Heart right ventricle (tissue), 16 donors: ENCODE results near the gene CNN1. TPM values are rescaled to one million over a fixed set of nuclear protein-coding genes. Genes with fewer than 3 reads are reported as not detected.

ENCODE experiments used
- ATAC-seq, 8 donors: fragments of 200-7000 bp; cut with Tn5 transposase; one replicate each; pipeline ENCODE4 v1.9.1; 2020; ENCODE audit warnings: mild to moderate bottlenecking in 8 of 8, moderate library complexity in 8 of 8, moderate number of reproducible peaks in 1 of 8
- DNase-seq, 2 donors: peaks; one replicate each; pipeline ENCODE4 v3.0.0-alpha.2; 2020
- H3K27ac ChIP-seq, 10 donors: fragments of 200-600 bp; sonication (generic) in 2 of 10; one replicate each; pipeline versions ENCODE4 v1.5.0 to v1.8.0; 2020 to 2022; ENCODE audit warnings: mild to moderate bottlenecking in 3 of 10
- H3K27me3 ChIP-seq, 7 donors: fragments of 200-600 bp; one replicate each; pipeline ENCODE4 v1.8.0; 2021 to 2022; ENCODE audit warnings: mild to moderate bottlenecking in 2 of 7
- H3K36me3 ChIP-seq, 9 donors: fragments of 200-600 bp; sonication (generic) in 1 of 9; one replicate each; pipeline versions ENCODE4 v1.5.0 to v1.8.0; 2020 to 2022; ENCODE audit warnings: mild to moderate bottlenecking in 2 of 9
- H3K4me1 ChIP-seq, 9 donors: fragments of 200-600 bp; sonication (generic) in 1 of 9; one replicate each; pipeline versions ENCODE4 v1.5.0 to v1.8.0; 2020 to 2022; ENCODE audit warnings: mild to moderate bottlenecking in 4 of 9
- H3K4me3 ChIP-seq, 10 donors: fragments of 200-600 bp; sonication (generic) in 2 of 10; one replicate each; pipeline versions ENCODE4 v1.5.0 to v1.8.0; 2020 to 2022; ENCODE audit warnings: mild to moderate bottlenecking in 7 of 10, moderate library complexity in 2 of 10
- H3K9me3 ChIP-seq, 11 donors: fragments of 200-600 bp in 10 of 11; sonication (generic) in 2 of 11; one replicate each; pipeline versions ENCODE4 v1.5.0 to v1.8.0; 2013 to 2022; ENCODE audit warnings: mild to moderate bottlenecking in 2 of 11, control low read depth in 1 of 11, moderate library complexity in 1 of 11
- WGBS, 2 donors: extraction: QIAGEN DNeasy Blood & Tissue Kit; methylation state at CpG; one replicate each; pipeline ENCODE4 v1.1.7; 2013; ENCODE audit warnings: inconsistent platforms in 1 of 2; 5-methylcytosine and 5-hydroxymethylcytosine counted together
- intact Hi-C, 10 donors: fragments of 100-400 bp; cut with DNase I; formaldehyde crosslinking; loops; one replicate each; pipeline versions ENCODE4 v1.11.1 to v1.14.2; 2022
- polyA plus RNA-seq, 2 donors: library from polyadenylated mRNA; stranded (reverse); fragments of 200-250 nt; gene quantifications; one replicate each; pipeline ENCODE4 v1.2.3, GENCODE V29; 2013
- total RNA-seq, 10 donors: library from RNA; stranded (reverse); fragmentation: NEBNext Ultra II Directional in 3 of 10; extraction: Animal tissue kit (Norgen Biotek cat#: 25700) in 3 of 10; gene quantifications; one replicate each; pipeline versions ENCODE4 v1.2.1 to v1.2.4, GENCODE V29; 2021 to 2023
- TF ChIP-seq, protein P1 (sequence below), 9 donors: fragments of 200-600 bp; sonication (generic) in 2 of 9; IDR thresholded peaks; one replicate each; pipeline versions ENCODE4 v1.5.0 to v1.8.0; 2021 to 2022; ENCODE audit warnings: antibody characterized with exemption in 9 of 9, mild to moderate bottlenecking in 5 of 9, moderate library complexity in 1 of 9
- donor health status: Arrhythmogenic right ventricular cardiomyopathy.
- donor health status: ischemic (EF 13 %, LVEDD 7.1; RV severe dilation, severe dysfunction).
- donor health status: healthy with polysubstance abuse.
- donor health status: DM: no; HTN: yes; CAD: no.
- donor health status: DM: no; HTN: no; CAD: no.
- donor health status: ischemic (EF 25% LVEDD 6.9; RV normal size, moderate dysfunction).
- donor health status: ischemic (EF 25% LVEDD 5.7; RV mildly dilated, moderate dysfunction).
- donor health status: healthy.
- donor health status: DM: yes; HTN: yes; CAD: no.
- donor health status: Ischemic cardiomyopathy.
- donor health status: ischemic (EF 35%, LVEDD 5.7; RV mildly dilated, moderate dysfunction).
- donor health status: nonischemic (EF 11% LVEDD 7.7; RV severe dilation, severe dysfunction).
- donor health status: DM: yes; HTN: yes; CAD: no.
- donor health status: PGD.
- donor health status: ischemic (EF 29% LVEDD 5.4; RV normal size, mild dysfunction).
- donor health status: nonischemic (EF 23%, LVEDD 6.1; RV moderate dilation, normal function).

The CNN1 gene
- total and polyA plus RNA-seq, 12 donors = 63.4 to 678 (median 163) TPM

GRCh38 chr19:11534538-11534937 lies 4.1 kb upstream of the CNN1 start:
- no peaks in the 10 kb centered on the region for H3K36me3 ChIP-seq
- no peak overlapping the region for H3K4me3 ChIP-seq
- H3K9me3 ChIP-seq = no peaks in the 10 kb centered on the region
- peaks cover 0 to 16% (median 0%) of the 10 kb centered on the region in 7 donors for H3K27me3 ChIP-seq
- ATAC-seq (no peak), DNase-seq (no peak)
- TF ChIP-seq, protein P1, sequence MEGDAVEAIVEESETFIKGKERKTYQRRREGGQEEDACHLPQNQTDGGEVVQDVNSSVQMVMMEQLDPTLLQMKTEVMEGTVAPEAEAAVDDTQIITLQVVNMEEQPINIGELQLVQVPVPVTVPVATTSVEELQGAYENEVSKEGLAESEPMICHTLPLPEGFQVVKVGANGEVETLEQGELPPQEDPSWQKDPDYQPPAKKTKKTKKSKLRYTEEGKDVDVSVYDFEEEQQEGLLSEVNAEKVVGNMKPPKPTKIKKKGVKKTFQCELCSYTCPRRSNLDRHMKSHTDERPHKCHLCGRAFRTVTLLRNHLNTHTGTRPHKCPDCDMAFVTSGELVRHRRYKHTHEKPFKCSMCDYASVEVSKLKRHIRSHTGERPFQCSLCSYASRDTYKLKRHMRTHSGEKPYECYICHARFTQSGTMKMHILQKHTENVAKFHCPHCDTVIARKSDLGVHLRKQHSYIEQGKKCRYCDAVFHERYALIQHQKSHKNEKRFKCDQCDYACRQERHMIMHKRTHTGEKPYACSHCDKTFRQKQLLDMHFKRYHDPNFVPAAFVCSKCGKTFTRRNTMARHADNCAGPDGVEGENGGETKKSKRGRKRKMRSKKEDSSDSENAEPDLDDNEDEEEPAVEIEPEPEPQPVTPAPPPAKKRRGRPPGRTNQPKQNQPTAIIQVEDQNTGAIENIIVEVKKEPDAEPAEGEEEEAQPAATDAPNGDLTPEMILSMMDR (IDR thresholded peaks at IDR 0.05) = no peak
- 90 to 95% methylated on average over 1 of the region's 1 CpG for WGBS, 2 donors
- H3K4me1 ChIP-seq = peaks cover 0 to 31% (median 21%) of the 10 kb centered on the region in 9 donors
- intact Hi-C loops = loop anchor here in 1 of 10 donors (10.0 kb wide), 1 partner anchor 50 kb away; no protein-coding TSS in a partner anchor
- peak overlapping the region in 4 of 10 donors; percentile 89 to 94 (median 91) for H3K27ac ChIP-seq

DNA sequence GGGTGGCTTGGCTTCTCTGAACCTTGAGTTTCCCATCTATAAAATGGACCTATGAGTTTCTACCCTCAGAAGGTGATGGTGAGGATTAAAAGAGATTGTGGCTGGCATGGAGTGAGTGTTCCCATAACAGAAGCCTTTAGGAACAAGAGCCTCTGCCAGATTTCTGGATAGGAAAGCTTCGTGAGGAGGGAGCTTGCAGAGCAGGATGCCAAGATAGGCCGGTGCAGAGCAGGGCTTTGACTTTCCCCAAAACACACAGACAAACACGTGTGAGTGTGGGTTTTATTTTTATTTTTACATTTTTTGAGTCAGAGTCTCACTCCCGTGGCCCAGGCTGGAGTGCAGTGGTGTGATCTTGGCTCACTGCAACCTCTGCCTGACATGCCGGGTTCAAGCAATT lies 3.7 kb upstream of the CNN1 start:
- Histone ChIP-seq H3K4me1 (peaks cover 0 to 31% (median 22%) of the 10 kb centered on the region in 9 donors), H3K4me3 (no peak overlapping the region), H3K36me3 (no peaks in the 10 kb centered on the region), H3K9me3 (no peaks in the 10 kb centered on the region), H3K27ac (peak overlapping the region in 9 of 10 donors; percentile 66 to 94 (median 89)), H3K27me3 (peaks cover 0 to 20% (median 0%) of the 10 kb centered on the region in 7 donors)
- WGBS, 2 donors = 56 to 59% methylated on average over 5 of the region's 5 CpGs
- ATAC-seq (no peak), DNase-seq (no peak)
- TF ChIP-seq, protein P1 (IDR thresholded peaks at IDR 0.05) = no peak
- intact Hi-C loops = loop anchor here in 1 of 10 donors (10.0 kb wide), 1 partner anchor 50 kb away; no protein-coding TSS in a partner anchor

DNA sequence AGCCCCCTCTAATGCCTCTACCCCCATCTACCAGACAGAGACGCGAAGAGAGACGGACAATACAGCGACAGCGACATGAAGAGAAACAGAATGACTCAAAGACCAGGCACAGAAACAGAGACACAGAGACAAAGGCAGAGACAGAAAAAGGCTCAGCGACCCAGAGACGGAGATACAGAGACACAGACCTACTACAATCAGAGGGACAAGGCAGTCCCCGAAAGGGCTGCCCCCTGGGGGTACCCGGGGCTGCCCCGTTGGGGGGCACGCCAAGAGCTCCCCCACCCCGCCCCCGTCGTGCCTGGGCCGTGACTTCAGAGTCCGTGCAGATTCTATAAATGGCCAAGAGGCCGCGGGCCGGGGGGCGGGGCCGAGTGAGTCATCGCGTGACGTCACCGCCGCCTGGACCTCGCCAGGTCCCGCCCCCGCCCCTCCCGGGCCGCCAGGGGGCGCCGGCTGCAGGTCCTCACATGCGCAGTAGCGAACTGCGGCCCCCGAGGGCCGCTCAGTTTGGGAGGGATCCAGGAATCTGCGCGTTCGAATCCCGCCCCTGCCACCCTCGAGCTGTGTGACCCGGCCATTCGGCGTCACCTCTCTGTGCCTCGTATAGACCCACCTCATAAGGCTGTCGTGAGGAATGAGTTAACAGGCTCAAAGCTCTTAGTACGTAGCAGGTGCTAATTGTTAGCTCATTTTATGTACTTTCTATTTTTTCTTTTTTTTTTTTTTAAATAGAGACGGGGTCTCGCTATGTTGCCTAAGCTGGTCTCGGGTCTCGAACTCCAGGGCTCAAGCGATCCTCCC lies 2.7 kb upstream of the CNN1 start:
- intact Hi-C loops = loop anchor here in 2 of 10 donors (2.0 to 10.0 kb wide), 2 partner anchors 23 to 49 kb away; partner anchors contain the start of gene ELOF1 (in 1 of the 2)
- WGBS, 2 donors = 10 to 11% methylated on average over 54 of the region's 54 CpGs
- H3K9me3 ChIP-seq = no peaks in the 10 kb centered on the region
- H3K27ac ChIP-seq = peak overlapping the region; percentile 66 to 94 (median 86)
- H3K36me3 ChIP-seq = no peaks in the 10 kb centered on the region
- DNase-seq (peak; percentile 90 to 94), ATAC-seq (peak; percentile 79 to 94 (median 89))
- H3K4me3 ChIP-seq = peak overlapping the region in 9 of 10 donors; percentile 22 to 56 (median 46)
- TF ChIP-seq, protein P1 (IDR thresholded peaks at IDR 0.05) = peak; percentile 86 to 99 (median 96)
- peaks cover 0 to 23% (median 0%) of the 10 kb centered on the region in 7 donors for H3K27me3 ChIP-seq
- peaks cover 0 to 33% (median 22%) of the 10 kb centered on the region in 9 donors for H3K4me1 ChIP-seq

GRCh38 chr19:11539495-11540365 lies 1.1 kb downstream of the CNN1 start:
- Histone ChIP-seq H3K4me1 (peaks cover 0 to 33% (median 22%) of the 10 kb centered on the region in 9 donors), H3K27ac (peak overlapping the region; percentile 22 to 89 (median 76)), H3K9me3 (no peaks in the 10 kb centered on the region), H3K4me3 (peak overlapping the region in 9 of 10 donors; percentile 33 to 54 (median 45)), H3K27me3 (peaks cover 0 to 23% (median 0%) of the 10 kb centered on the region in 7 donors), H3K36me3 (peaks cover 0 to 5% (median 0%) of the 10 kb centered on the region in 9 donors)
- intact Hi-C loops = loop anchor here in 1 of 10 donors (10.0 kb wide), 1 partner anchor 45 kb away; no protein-coding TSS in a partner anchor
- TF ChIP-seq, protein P1 (IDR thresholded peaks at IDR 0.05) = no peak
- DNase-seq (peak in 1 of 2 donors; percentile 59), ATAC-seq (peak; percentile 19 to 67 (median 48))
- WGBS, 2 donors = 10 to 15% methylated on average over 22 to 34 of the region's 36 CpGs
